ENCODE results near the gene ZNF554. TPM values are rescaled to one million over a fixed set of nuclear protein-coding genes. Genes with fewer than 3 reads are reported as not detected.

The ZNF554 gene
- total RNA-seq, 2 experiments from 2014 or later: 0.83 to 1.5 TPM

- H3K4me1 Mint-ChIP-seq (ENCODE audit: low read depth): peaks cover 11% of the 10 kb centered on the region
- CTCF ChIA-PET: interaction anchor here (1.4 to 1.6 kb wide), 2 partner anchors 67 to 72 kb away, joined by 3 to 5 read pairs; no protein-coding TSS in a partner anchor
Observed at GRCh38 chr19:2883686-2884439, 64.2 kb downstream of the ZNF554 start.

GRCh38 chr19:2885736-2886135 is 66.1 kb downstream of the ZNF554 start:
- ATAC-seq: no peak
- no peak for DNase-seq
- no peaks in the 10 kb centered on the region for H3K36me3 Mint-ChIP-seq (ENCODE audit: low read depth)
- H3K9me3 Mint-ChIP-seq: no peaks in the 10 kb centered on the region
- no peak overlapping the region for H3K4me3 Mint-ChIP-seq
- CTCF ChIA-PET: interaction anchor here (1.1 to 1.2 kb wide), 2 partner anchors 65 to 237 kb away, joined by 3 to 7 read pairs; no protein-coding TSS in a partner anchor
- peaks cover 3% of the 10 kb centered on the region for H3K27me3 Mint-ChIP-seq
- no peak for TF ChIP-seq CTCF (IDR thresholded peaks at IDR 0.05)
- POLR2A ChIA-PET: interaction anchor here (1.0 kb wide), 1 partner anchor 89 kb away, joined by 3 read pairs; no protein-coding TSS in a partner anchor
- intact Hi-C loops (cut with micrococcal nuclease): no loop called here
- peaks cover 11% of the 10 kb centered on the region for H3K4me1 Mint-ChIP-seq (ENCODE audit: low read depth)
- H3K27ac Mint-ChIP-seq: no peak overlapping the region

More at GRCh38 chr19:2883686-2884439, 64.2 kb downstream of the ZNF554 start:
- no peaks in the 10 kb centered on the region for H3K36me3 Mint-ChIP-seq (ENCODE audit: low read depth)
- H3K27ac Mint-ChIP-seq: no peak overlapping the region
- ATAC-seq (no peak), DNase-seq (no peak)
- intact Hi-C loops (cut with micrococcal nuclease): no loop called here
- POLR2A ChIA-PET: no interaction called here
- H3K9me3 Mint-ChIP-seq: peaks cover 4% of the 10 kb centered on the region
- no peak overlapping the region for H3K4me3 Mint-ChIP-seq
- H3K27me3 Mint-ChIP-seq: peaks cover 1% of the 10 kb centered on the region
- TF ChIP-seq CTCF (IDR thresholded peaks at IDR 0.05): no peak

Other genes with a start within 250 kb of the ZNF554 start
- under 1 TPM; 0.27 to 0.32 TPM for gene GNG7, start 117.2 kb upstream of the ZNF554 start, total RNA-seq
- gene DIRAS1, start 98.5 kb upstream of the ZNF554 start, total RNA-seq: under 1 TPM in 1 of 2 experiments, not detected in 1; 0.09 TPM
- gene SLC39A3, start 79.9 kb upstream of the ZNF554 start, total RNA-seq: 10 to 100 TPM; 35.5 to 38.1 TPM
- 10 to 100 TPM; 53.4 to 60.8 TPM for gene SGTA, start 36.6 kb upstream of the ZNF554 start, total RNA-seq
- 100 to 1,000 TPM; 157 to 158 TPM for gene THOP1, start 34.4 kb upstream of the ZNF554 start, total RNA-seq
- gene ZNF555, start 21.6 kb downstream of the ZNF554 start, total RNA-seq: 1 to 10 TPM; 1.5 to 2.1 TPM
- gene ZNF556, start 47.5 kb downstream of the ZNF554 start, total RNA-seq: not detected
- gene ZNF57, start 81.1 kb downstream of the ZNF554 start, total RNA-seq: 1 to 10 TPM; 5.0 to 5.1 TPM
- 1 to 10 TPM; 2.6 to 2.8 TPM for gene ZNF77, start 125.1 kb downstream of the ZNF554 start, total RNA-seq
- 1 to 10 TPM; 3.5 to 5.1 TPM for gene TLE6, start 157.7 kb downstream of the ZNF554 start, total RNA-seq
- gene TLE2, start 209.4 kb downstream of the ZNF554 start, total RNA-seq: 1 to 10 TPM; 2.8 to 3.0 TPM
- 100 to 1,000 TPM; 283 to 296 TPM for gene TLE5, start 242.6 kb downstream of the ZNF554 start, total RNA-seq